ENCODE measurements around the gene INHBE. TPM values are rescaled to one million over a fixed set of nuclear protein-coding genes. Genes with fewer than 3 reads are reported as not detected.

INHBE gene
- total RNA-seq, 4 donors from 2014 or later = 1.5 to 2.2 TPM; not detected in 2

- Histone ChIP-seq H3K27ac (no peak overlapping the region), H3K36me3 (no peaks in the 10 kb centered on the region), H3K9me3 (no peaks in the 10 kb centered on the region), H3K27me3 (peaks cover 33 to 43% (median 41%) of the 10 kb centered on the region in 3 donors), H3K4me1 (peaks cover 12% of the 10 kb centered on the region in 2 donors), H3K4me3 (no peak overlapping the region)
- TF ChIP-seq POLR2A (IDR thresholded peaks at IDR 0.05) (no peak), CTCF (IDR thresholded peaks at IDR 0.05 in 4 of 5, conservative IDR thresholded peaks at IDR 0.05 in 1 of 5) (no peak)
- intact Hi-C loops (cut with DNase I; ENCODE audit: low total_unique reads) = no loop called here
- DNase-seq (no peak), ATAC-seq (no peak)
- in situ Hi-C loops (cut with MboI; ENCODE audit: low sequenced_read_pairs in 4 of 4) = no loop called here
These were observed 16.6 kb downstream of the INHBE start for GRCh38 chr12:57471661-57472060.

- no peak for TF ChIP-seq CTCF (IDR thresholded peaks at IDR 0.05 in 4 of 5, conservative IDR thresholded peaks at IDR 0.05 in 1 of 5)
- no peak for TF ChIP-seq POLR2A (IDR thresholded peaks at IDR 0.05)
- intact Hi-C loops (cut with DNase I; ENCODE audit: low total_unique reads) = no loop called here
- ATAC-seq (no peak), DNase-seq (no peak)
- no peak overlapping the region for H3K4me3 ChIP-seq
- H3K36me3 ChIP-seq = no peaks in the 10 kb centered on the region
- in situ Hi-C loops (cut with MboI; ENCODE audit: low sequenced_read_pairs in 4 of 4) = no loop called here
- H3K27ac ChIP-seq = no peak overlapping the region
- H3K9me3 ChIP-seq = no peaks in the 10 kb centered on the region
- H3K4me1 ChIP-seq = peaks cover 12% of the 10 kb centered on the region in 2 donors
- H3K27me3 ChIP-seq = peaks cover 40 to 47% (median 45%) of the 10 kb centered on the region in 3 donors
These were observed 17.3 kb downstream of the INHBE start for GRCh38 chr12:57472391-57472790.

GRCh38 chr12:57473392-57473791, 18.3 kb downstream of the INHBE start:
- H3K27me3 ChIP-seq = peaks cover 41 to 47% (median 45%) of the 10 kb centered on the region in 3 donors
- no peak overlapping the region for H3K4me3 ChIP-seq
- TF ChIP-seq CTCF (IDR thresholded peaks at IDR 0.05 in 4 of 5, conservative IDR thresholded peaks at IDR 0.05 in 1 of 5) (no peak), POLR2A (IDR thresholded peaks at IDR 0.05) (no peak)
- peaks cover 12% of the 10 kb centered on the region in 2 donors for H3K4me1 ChIP-seq
- DNase-seq (no peak), ATAC-seq (no peak)
- H3K27ac ChIP-seq = no peak overlapping the region
- in situ Hi-C loops (cut with MboI; ENCODE audit: low sequenced_read_pairs in 4 of 4) (no loop called here), intact Hi-C loops (cut with DNase I; ENCODE audit: low total_unique reads) (no loop called here)
- H3K9me3 ChIP-seq = no peaks in the 10 kb centered on the region
- H3K36me3 ChIP-seq = no peaks in the 10 kb centered on the region

GRCh38 chr12:57473886-57474285, 18.8 kb downstream of the INHBE start:
- TF ChIP-seq POLR2A (IDR thresholded peaks at IDR 0.05) (no peak), CTCF (IDR thresholded peaks at IDR 0.05 in 4 of 5, conservative IDR thresholded peaks at IDR 0.05 in 1 of 5) (no peak)
- in situ Hi-C loops (cut with MboI; ENCODE audit: low sequenced_read_pairs in 4 of 4) (no loop called here), intact Hi-C loops (cut with DNase I; ENCODE audit: low total_unique reads) (no loop called here)
- Histone ChIP-seq H3K36me3 (no peaks in the 10 kb centered on the region), H3K27me3 (peaks cover 41 to 47% (median 45%) of the 10 kb centered on the region in 3 donors), H3K9me3 (no peaks in the 10 kb centered on the region), H3K4me3 (no peak overlapping the region), H3K27ac (no peak overlapping the region), H3K4me1 (peaks cover 12% of the 10 kb centered on the region in 2 donors)
- ATAC-seq (no peak), DNase-seq (no peak)

GRCh38 chr12:57474430-57474829, 19.3 kb downstream of the INHBE start:
- TF ChIP-seq CTCF (IDR thresholded peaks at IDR 0.05 in 4 of 5, conservative IDR thresholded peaks at IDR 0.05 in 1 of 5) = no peak
- no peak for TF ChIP-seq POLR2A (IDR thresholded peaks at IDR 0.05)
- no peak overlapping the region for H3K4me3 ChIP-seq
- H3K27me3 ChIP-seq = peaks cover 41 to 47% (median 45%) of the 10 kb centered on the region in 3 donors
- ATAC-seq = no peak
- intact Hi-C loops (cut with DNase I; ENCODE audit: low total_unique reads) (no loop called here), in situ Hi-C loops (cut with MboI; ENCODE audit: low sequenced_read_pairs in 4 of 4) (no loop called here)
- H3K36me3 ChIP-seq = no peaks in the 10 kb centered on the region
- no peak for DNase-seq
- peaks cover 12% of the 10 kb centered on the region in 2 donors for H3K4me1 ChIP-seq
- H3K9me3 ChIP-seq = no peaks in the 10 kb centered on the region
- H3K27ac ChIP-seq = no peak overlapping the region

All from gastrocnemius medialis (tissue), 4 donors.